HCT116 (cell line): ENCODE results near the gene XYLT1. TPM values are rescaled to one million over a fixed set of nuclear protein-coding genes. Genes with fewer than 3 reads are reported as not detected.

Source experiments
- ATAC-seq: fragments of 200-7000 bp; cut with Tn5 transposase; 2 replicates; pipeline ENCODE4 v1.9.1; 2020; ENCODE audit warnings: mild to moderate bottlenecking, moderate library complexity
- BruUV-seq: library from RNA; stranded (reverse); fragments of 400-500 nt; replicated peaks from 2 replicates; lab custom pipeline; 2021; lab: Mats Ljungman, UMichigan
- CTCF ChIA-PET: fragments of 300-600 bp; sonication (Branson Sonifier 250); formaldehyde crosslinking; loops from one replicate; lab custom pipeline; 2021; ENCODE audit warnings: antibody characterized with exemption; lab: Charles Lee
- POLR2A ChIA-PET: fragments of 300-600, 350-600 bp; sonication (Branson Sonifier 250); formaldehyde crosslinking; loops from one replicate; lab custom pipeline; 2021; ENCODE audit warnings: antibody characterized with exemption; lab: Charles Lee
- RAD21 ChIA-PET, 2 experiments: fragments of 300-600 bp; sonication (Branson Sonifier 250); formaldehyde crosslinking; loops; one replicate each; lab custom pipeline; 2023; ENCODE audit warnings: low total read pairs in 2 of 2; ENCODE audit not compliant: uncharacterized antibody in 2 of 2, unreplicated experiment in 2 of 2, low non-redundant PET in 1 of 2; lab: Charles Lee
- DNase-seq: peaks from one replicate; pipeline ENCODE4 v3.0.0-alpha.2; 2010; ENCODE audit warnings: low read depth, low spot score
- H2AFZ ChIP-seq: fragments of 200-600 bp; shearing (Covaris generic), sonication (generic); 2 replicates; pipeline ENCODE4 v1.6.1; 2017; ENCODE audit warnings: low read depth, mixed run types, mixed read lengths, antibody characterized with exemption, low read length; ENCODE audit not compliant: poor library complexity, severe bottlenecking
- H3K27ac ChIP-seq: 2 replicates; pipeline ENCODE4 v1.5.1; 2012; ENCODE audit warnings: low read depth, low read length
- H3K27me3 ChIP-seq: fragments of 200-600 bp; sonication (generic); 2 replicates; pipeline ENCODE4 v1.6.1; 2016; ENCODE audit warnings: mixed run types, low read length, mixed read lengths; ENCODE audit not compliant: insufficient read depth
- H3K36me3 ChIP-seq, 2 experiments: fragments of 200-500 bp in 1 of 2; fragments of 200-600 bp in 1 of 2; sonication (Bioruptor generic) in 1 of 2; sonication (generic) in 1 of 2; 2 replicates each; pipeline versions ENCODE4 v1.5.1 to v1.6.1; 2014 to 2016; ENCODE audit warnings: low read length in 2 of 2, inconsistent platforms in 1 of 2, mixed read lengths in 1 of 2, mixed run types in 1 of 2; ENCODE audit not compliant: insufficient read depth in 2 of 2, control insufficient read depth in 1 of 2
- H3K4me1 ChIP-seq, 2 experiments: fragments of 200-600 bp in 1 of 2; sonication (generic) in 1 of 2; 2 replicates each; pipeline versions ENCODE4 v1.5.1 to v1.6.1; 2012 to 2017; ENCODE audit warnings: low read length in 2 of 2, inconsistent platforms in 1 of 2, mild to moderate bottlenecking in 1 of 2, mixed read lengths in 1 of 2, mixed run types in 1 of 2, moderate library complexity in 1 of 2; ENCODE audit not compliant: insufficient read depth in 2 of 2, control insufficient read depth in 1 of 2
- H3K4me2 ChIP-seq: fragments of 200-600 bp; sonication (generic); 2 replicates; pipeline ENCODE4 v1.6.1; 2017; ENCODE audit warnings: mixed run types, low read length, mixed read lengths
- H3K4me3 ChIP-seq, 2 experiments: fragments of 200-600 bp in 1 of 2; sonication (generic) in 1 of 2; replicated peaks in 1 of 2; 2 replicates each; pipeline ENCODE4 v1.5.1; 2011 to 2016; ENCODE audit warnings: low read length in 2 of 2, control low read depth in 1 of 2, low read depth in 1 of 2, mild to moderate bottlenecking in 1 of 2, mixed read lengths in 1 of 2, mixed run types in 1 of 2
- H3K79me2 ChIP-seq: fragments of 200-600 bp; sonication (generic); 2 replicates; pipeline ENCODE4 v1.6.1; 2017; ENCODE audit warnings: mild to moderate bottlenecking, mixed run types, low read length, moderate library complexity, mixed read lengths; ENCODE audit not compliant: insufficient read depth
- H3K9ac ChIP-seq: fragments of 200-600 bp; sonication (generic); 2 replicates; pipeline ENCODE4 v1.6.1; 2016; ENCODE audit warnings: low read length, mixed read lengths
- H3K9me2 ChIP-seq: fragments of 200-600 bp; sonication (generic), shearing (Covaris generic); 2 replicates; pipeline ENCODE4 v1.6.1; 2017; ENCODE audit warnings: mixed run types, mild to moderate bottlenecking, moderate library complexity; ENCODE audit not compliant: insufficient read depth
- H3K9me3 ChIP-seq, 2 experiments: fragments of 200-500 bp in 1 of 2; fragments of 200-600 bp in 1 of 2; sonication (Bioruptor generic) in 1 of 2; sonication (generic) in 1 of 2; 2 replicates each; pipeline ENCODE4 v1.6.1; 2014 to 2017; ENCODE audit warnings: low read length in 2 of 2, mixed read lengths in 2 of 2, inconsistent platforms in 1 of 2, low read depth in 1 of 2, mild to moderate bottlenecking in 1 of 2, mixed run types in 1 of 2, moderate library complexity in 1 of 2; ENCODE audit not compliant: control insufficient read depth in 1 of 2, insufficient read depth in 1 of 2
- H4K20me1 ChIP-seq: fragments of 200-600 bp; sonication (generic), shearing (Covaris generic); 2 replicates; pipeline ENCODE4 v1.6.1; 2017; ENCODE audit warnings: mixed run types, mild to moderate bottlenecking, moderate library complexity; ENCODE audit not compliant: insufficient read depth
- EZH2 ChIP-seq: fragments of 200-600 bp; sonication (generic); IDR thresholded peaks from 2 replicates; pipeline ENCODE4 v1.6.1; 2017; ENCODE audit warnings: antibody characterized with exemption, mixed run types
- FOSL1 ChIP-seq: IDR thresholded peaks from 2 replicates; pipeline ENCODE4 v1.6.1; 2012; ENCODE audit warnings: low read depth
- JUND ChIP-seq: IDR thresholded peaks from 2 replicates; pipeline ENCODE4 v1.6.1; 2012
- POLR2AphosphoS5 ChIP-seq: IDR thresholded peaks from 2 replicates; pipeline ENCODE4 v1.6.1; 2011; ENCODE audit warnings: mild to moderate bottlenecking, low read depth, low read length, moderate library complexity
- SRF ChIP-seq: IDR thresholded peaks from 2 replicates; pipeline ENCODE4 v1.6.1; 2012; ENCODE audit warnings: low read depth
- ZFX ChIP-seq: fragments of 450-650 bp; IDR thresholded peaks from 2 replicates; pipeline ENCODE4 v1.6.1; 2017
- ZNF274 ChIP-seq: fragments of 200-500 bp; sonication (Bioruptor generic); IDR thresholded peaks from 2 replicates; pipeline ENCODE4 v1.6.1; 2014; ENCODE audit warnings: mild to moderate bottlenecking, low read depth, low read length, inconsistent platforms
- intact Hi-C: fragments of 100-400 bp; cut with micrococcal nuclease; formaldehyde crosslinking; loops from 2 replicates; pipeline ENCODE4 v1.10.0; 2022
- total RNA-seq: library from RNA; stranded (reverse); gene quantifications from one replicate; pipeline ENCODE4 v1.2.1, GENCODE V29; 2021; ENCODE audit not compliant: unreplicated experiment
- TF ChIP-seq, protein P1 (sequence below): IDR thresholded peaks from 2 replicates; pipeline ENCODE4 v1.6.1; 2011; ENCODE audit warnings: mild to moderate bottlenecking, low read length, moderate library complexity; ENCODE audit not compliant: insufficient replicate concordance; ENCODE audit errors: extremely low read depth
- TF ChIP-seq, protein P2 (sequence below): IDR thresholded peaks from 2 replicates; pipeline ENCODE4 v1.6.1; 2012
- TF ChIP-seq, protein P3 (sequence below), 3 experiments: fragments of 200-600 bp in 1 of 3; sonication (generic) in 1 of 3; IDR thresholded peaks in 2 of 3; conservative IDR thresholded peaks in 1 of 3; 2 replicates each; pipeline ENCODE4 v1.5.1; 2012 to 2017; ENCODE audit warnings: low read depth in 2 of 3, low read length in 2 of 3, antibody characterized with exemption in 1 of 3, borderline replicate concordance in 1 of 3, control low read depth in 1 of 3, mild to moderate bottlenecking in 1 of 3, mixed read lengths in 1 of 3, mixed run types in 1 of 3, moderate library complexity in 1 of 3; ENCODE audit not compliant: insufficient read depth in 1 of 3

XYLT1 gene
- total RNA-seq, 1 experiment from 2014 or later, result 4.5 TPM

DNA sequence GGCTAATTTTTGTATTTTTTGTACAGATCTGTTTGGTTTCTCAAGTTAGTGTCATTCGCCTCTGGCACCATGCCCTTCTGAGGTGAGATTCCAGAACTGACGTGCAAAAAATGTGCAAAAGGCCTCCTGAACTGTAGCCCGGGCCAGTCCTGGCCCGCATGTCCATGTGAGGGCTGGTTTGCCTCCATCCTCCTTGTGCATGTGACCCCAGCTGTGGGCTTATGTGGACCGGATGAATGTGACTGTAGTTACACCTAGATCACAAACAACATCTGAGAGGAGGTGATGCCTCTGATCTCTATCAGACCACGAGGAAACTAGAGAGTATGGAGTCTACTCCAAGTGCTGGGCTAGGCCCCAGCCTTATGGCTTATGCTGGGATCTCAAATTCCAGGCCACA is 241.6 kb downstream of the XYLT1 start:
- Histone ChIP-seq H3K79me2 (no peaks in the 10 kb centered on the region), H3K4me2 (no peak overlapping the region), H3K9me2 (no peaks in the 10 kb centered on the region), H3K4me3 (no peak overlapping the region), H3K36me3 (no peaks in the 10 kb centered on the region), H3K9me3 (no peaks in the 10 kb centered on the region), H4K20me1 (no peaks in the 10 kb centered on the region), H3K27ac (no peak overlapping the region)
- CTCF ChIA-PET, result no interaction called here
- RAD21 ChIA-PET, result no interaction called here
- ATAC-seq, result no peak
- POLR2A ChIA-PET, result no interaction called here
- BruUV-seq, result no TSS peak
- TF ChIP-seq, protein P1, sequence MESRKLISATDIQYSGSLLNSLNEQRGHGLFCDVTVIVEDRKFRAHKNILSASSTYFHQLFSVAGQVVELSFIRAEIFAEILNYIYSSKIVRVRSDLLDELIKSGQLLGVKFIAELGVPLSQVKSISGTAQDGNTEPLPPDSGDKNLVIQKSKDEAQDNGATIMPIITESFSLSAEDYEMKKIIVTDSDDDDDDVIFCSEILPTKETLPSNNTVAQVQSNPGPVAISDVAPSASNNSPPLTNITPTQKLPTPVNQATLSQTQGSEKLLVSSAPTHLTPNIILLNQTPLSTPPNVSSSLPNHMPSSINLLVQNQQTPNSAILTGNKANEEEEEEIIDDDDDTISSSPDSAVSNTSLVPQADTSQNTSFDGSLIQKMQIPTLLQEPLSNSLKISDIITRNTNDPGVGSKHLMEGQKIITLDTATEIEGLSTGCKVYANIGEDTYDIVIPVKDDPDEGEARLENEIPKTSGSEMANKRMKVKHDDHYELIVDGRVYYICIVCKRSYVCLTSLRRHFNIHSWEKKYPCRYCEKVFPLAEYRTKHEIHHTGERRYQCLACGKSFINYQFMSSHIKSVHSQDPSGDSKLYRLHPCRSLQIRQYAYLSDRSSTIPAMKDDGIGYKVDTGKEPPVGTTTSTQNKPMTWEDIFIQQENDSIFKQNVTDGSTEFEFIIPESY, result no peak
- no peak for TF ChIP-seq EZH2
- no peak for TF ChIP-seq JUND
- no peak for TF ChIP-seq ZFX
- TF ChIP-seq, all 23 proteins: peak for 0
- H3K9ac ChIP-seq, result no peak overlapping the region
- no peak for DNase-seq
- H3K27me3 ChIP-seq, result peaks cover 7% of the 10 kb centered on the region; the same call in 1 of the 2 replicates
- intact Hi-C loops, result no loop called here
- no peaks in the 10 kb centered on the region; a peak in 1 of 4 replicates for H3K4me1 ChIP-seq
- H2AFZ ChIP-seq, result no peak overlapping the region

DNA sequence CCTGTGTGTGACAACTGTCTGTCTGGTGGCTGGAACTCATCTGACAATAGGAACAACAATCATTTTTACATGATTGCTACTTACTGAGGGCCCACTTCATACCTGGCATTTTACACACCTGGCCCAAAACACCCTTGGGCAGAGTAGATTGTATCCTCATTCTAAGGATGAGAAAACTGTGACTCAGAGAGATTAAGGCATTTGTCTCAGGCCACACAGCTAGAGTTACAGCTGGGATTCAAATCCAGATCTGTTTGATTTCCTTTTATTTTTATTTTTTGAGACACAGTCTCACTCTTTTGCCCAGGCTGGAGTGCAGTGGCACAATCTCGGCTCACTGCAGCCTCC is 242.1 kb downstream of the XYLT1 start:
- Histone ChIP-seq H3K9ac (no peak overlapping the region), H3K36me3 (no peaks in the 10 kb centered on the region), H3K4me1 (no peaks in the 10 kb centered on the region; a peak in 1 of 4 replicates), H4K20me1 (no peaks in the 10 kb centered on the region), H3K4me2 (no peak overlapping the region), H3K9me3 (no peaks in the 10 kb centered on the region), H3K27ac (no peak overlapping the region), H2AFZ (no peak overlapping the region), H3K4me3 (no peak overlapping the region), H3K9me2 (no peaks in the 10 kb centered on the region), H3K27me3 (peaks cover 7% of the 10 kb centered on the region; the same call in 1 of the 2 replicates), H3K79me2 (no peaks in the 10 kb centered on the region)
- DNase-seq (no peak), ATAC-seq (no peak)
- ChIA-PET CTCF (no interaction called here), POLR2A (no interaction called here), RAD21 (no interaction called here)
- BruUV-seq, result no TSS peak
- no peak for TF ChIP-seq FOSL1
- TF ChIP-seq SRF, result no peak
- no peak for TF ChIP-seq ZNF274
- no peak for TF ChIP-seq JUND
- no peak for TF ChIP-seq POLR2AphosphoS5
- TF ChIP-seq, protein P2, sequence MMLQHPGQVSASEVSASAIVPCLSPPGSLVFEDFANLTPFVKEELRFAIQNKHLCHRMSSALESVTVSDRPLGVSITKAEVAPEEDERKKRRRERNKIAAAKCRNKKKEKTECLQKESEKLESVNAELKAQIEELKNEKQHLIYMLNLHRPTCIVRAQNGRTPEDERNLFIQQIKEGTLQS, result no peak
- TF ChIP-seq, protein P3, sequence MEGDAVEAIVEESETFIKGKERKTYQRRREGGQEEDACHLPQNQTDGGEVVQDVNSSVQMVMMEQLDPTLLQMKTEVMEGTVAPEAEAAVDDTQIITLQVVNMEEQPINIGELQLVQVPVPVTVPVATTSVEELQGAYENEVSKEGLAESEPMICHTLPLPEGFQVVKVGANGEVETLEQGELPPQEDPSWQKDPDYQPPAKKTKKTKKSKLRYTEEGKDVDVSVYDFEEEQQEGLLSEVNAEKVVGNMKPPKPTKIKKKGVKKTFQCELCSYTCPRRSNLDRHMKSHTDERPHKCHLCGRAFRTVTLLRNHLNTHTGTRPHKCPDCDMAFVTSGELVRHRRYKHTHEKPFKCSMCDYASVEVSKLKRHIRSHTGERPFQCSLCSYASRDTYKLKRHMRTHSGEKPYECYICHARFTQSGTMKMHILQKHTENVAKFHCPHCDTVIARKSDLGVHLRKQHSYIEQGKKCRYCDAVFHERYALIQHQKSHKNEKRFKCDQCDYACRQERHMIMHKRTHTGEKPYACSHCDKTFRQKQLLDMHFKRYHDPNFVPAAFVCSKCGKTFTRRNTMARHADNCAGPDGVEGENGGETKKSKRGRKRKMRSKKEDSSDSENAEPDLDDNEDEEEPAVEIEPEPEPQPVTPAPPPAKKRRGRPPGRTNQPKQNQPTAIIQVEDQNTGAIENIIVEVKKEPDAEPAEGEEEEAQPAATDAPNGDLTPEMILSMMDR (IDR thresholded peaks at IDR 0.05 in 2 of 3, conservative IDR thresholded peaks at IDR 0.05 in 1 of 3; ENCODE audit: borderline replicate concordance in 1 of 3, insufficient read depth in 1 of 3, low read depth in 2 of 3, low read length in 2 of 3), result no peak
- intact Hi-C loops, result no loop called here
